Chondrocyte (in vitro differentiated cells): ENCODE measurements around the gene WHAMM. TPM values are rescaled to one million over a fixed set of nuclear protein-coding genes. Genes with fewer than 3 reads are reported as not detected.

Experiments used
- DNase-seq: peaks from one replicate; pipeline ENCODE4 v3.0.0; 2021; ENCODE audit warnings: mixed read lengths, low spot score
- H3K27ac Mint-ChIP-seq: one replicate; pipeline ENCODE4 v1.8.0; 2021; ENCODE audit warnings: mild to moderate bottlenecking, moderate library complexity, mixed read lengths; ENCODE audit not compliant: unreplicated experiment
- H3K27me3 Mint-ChIP-seq: 2 replicates; pipeline ENCODE4 v1.8.0; 2021; ENCODE audit warnings: low read depth, mixed read lengths
- H3K36me3 Mint-ChIP-seq: 2 replicates; pipeline ENCODE4 v1.8.0; 2021; ENCODE audit warnings: low read depth, mixed read lengths
- H3K4me1 Mint-ChIP-seq: 2 replicates; pipeline ENCODE4 v1.8.0; 2021; ENCODE audit warnings: low read depth, mild to moderate bottlenecking, mixed read lengths
- H3K4me3 Mint-ChIP-seq: one replicate; pipeline ENCODE4 v1.8.0; 2021; ENCODE audit warnings: mild to moderate bottlenecking, moderate library complexity, mixed read lengths; ENCODE audit not compliant: unreplicated experiment
- H3K9me3 Mint-ChIP-seq: 2 replicates; pipeline ENCODE4 v1.8.0; 2021; ENCODE audit warnings: low read depth, mixed read lengths
- CTCF ChIP-seq: fragments of 200-600 bp; sonication (generic); IDR thresholded peaks from 2 replicates; pipeline ENCODE4 v1.5.0; 2021; ENCODE audit warnings: antibody characterized with exemption, mild to moderate bottlenecking, moderate library complexity
- total RNA-seq: library from RNA; stranded (reverse); gene quantifications from 3 replicates; pipeline ENCODE4 v1.2.1, GENCODE V29; 2021

Gene WHAMM
- total RNA-seq, 1 donor from 2014 or later, result 10.0 TPM

- no peak overlapping the region for H3K27ac Mint-ChIP-seq
- DNase-seq, result no peak
- no peaks in the 10 kb centered on the region for H3K36me3 Mint-ChIP-seq
- H3K27me3 Mint-ChIP-seq, result no peaks in the 10 kb centered on the region
- no peaks in the 10 kb centered on the region for H3K4me1 Mint-ChIP-seq
- no peak for TF ChIP-seq CTCF
- H3K4me3 Mint-ChIP-seq, result no peak overlapping the region
- no peaks in the 10 kb centered on the region for H3K9me3 Mint-ChIP-seq
These were observed 42.6 kb downstream of the WHAMM start for GRCh38 chr15:82851981-82852511.

- Mint-ChIP-seq H3K9me3 (no peaks in the 10 kb centered on the region), H3K4me1 (no peaks in the 10 kb centered on the region), H3K27me3 (no peaks in the 10 kb centered on the region), H3K4me3 (no peak overlapping the region), H3K27ac (no peak overlapping the region), H3K36me3 (no peaks in the 10 kb centered on the region)
- TF ChIP-seq CTCF, result no peak
- DNase-seq, result no peak
These were observed 43.6 kb downstream of the WHAMM start for GRCh38 chr15:82852941-82853561.

GRCh38 chr15:82854554-82854953 is 45.1 kb downstream of the WHAMM start:
- TF ChIP-seq CTCF, result no peak
- DNase-seq, result no peak
- H3K27ac Mint-ChIP-seq, result no peak overlapping the region

GRCh38 chr15:82855286-82856100 is 46.1 kb downstream of the WHAMM start:
- H3K27me3 Mint-ChIP-seq, result no peaks in the 10 kb centered on the region
- H3K36me3 Mint-ChIP-seq, result peaks cover 4% of the 10 kb centered on the region
- TF ChIP-seq CTCF, result no peak
- no peak overlapping the region for H3K4me3 Mint-ChIP-seq
- no peak overlapping the region for H3K27ac Mint-ChIP-seq
- H3K9me3 Mint-ChIP-seq, result no peaks in the 10 kb centered on the region
- no peaks in the 10 kb centered on the region for H3K4me1 Mint-ChIP-seq
- no peak for DNase-seq

More at GRCh38 chr15:82854554-82854953, 45.1 kb downstream of the WHAMM start:
- no peaks in the 10 kb centered on the region for H3K4me1 Mint-ChIP-seq
- H3K4me3 Mint-ChIP-seq, result no peak overlapping the region
- H3K9me3 Mint-ChIP-seq, result no peaks in the 10 kb centered on the region
- H3K36me3 Mint-ChIP-seq, result peaks cover 3% of the 10 kb centered on the region
- H3K27me3 Mint-ChIP-seq, result no peaks in the 10 kb centered on the region

GRCh38 chr15:82856397-82857170 is 47.2 kb downstream of the WHAMM start:
- Mint-ChIP-seq H3K9me3 (no peaks in the 10 kb centered on the region), H3K36me3 (peaks cover 4% of the 10 kb centered on the region), H3K4me3 (no peak overlapping the region), H3K4me1 (no peaks in the 10 kb centered on the region), H3K27me3 (no peaks in the 10 kb centered on the region), H3K27ac (no peak overlapping the region)
- no peak for TF ChIP-seq CTCF
- no peak for DNase-seq
